ENCODE data around the gene PTH. TPM values are rescaled to one million over a fixed set of nuclear protein-coding genes. Genes with fewer than 3 reads are reported as not detected.
A peak's percentile ranks its signal among the peaks of the same experiment; 100 is the strongest.

PTH gene
- total and polyA plus RNA-seq, 9 of the 15 experiments (the other 6 are each of a cell fraction or from before 2014, with no cell fraction given) = not detected

DNA sequence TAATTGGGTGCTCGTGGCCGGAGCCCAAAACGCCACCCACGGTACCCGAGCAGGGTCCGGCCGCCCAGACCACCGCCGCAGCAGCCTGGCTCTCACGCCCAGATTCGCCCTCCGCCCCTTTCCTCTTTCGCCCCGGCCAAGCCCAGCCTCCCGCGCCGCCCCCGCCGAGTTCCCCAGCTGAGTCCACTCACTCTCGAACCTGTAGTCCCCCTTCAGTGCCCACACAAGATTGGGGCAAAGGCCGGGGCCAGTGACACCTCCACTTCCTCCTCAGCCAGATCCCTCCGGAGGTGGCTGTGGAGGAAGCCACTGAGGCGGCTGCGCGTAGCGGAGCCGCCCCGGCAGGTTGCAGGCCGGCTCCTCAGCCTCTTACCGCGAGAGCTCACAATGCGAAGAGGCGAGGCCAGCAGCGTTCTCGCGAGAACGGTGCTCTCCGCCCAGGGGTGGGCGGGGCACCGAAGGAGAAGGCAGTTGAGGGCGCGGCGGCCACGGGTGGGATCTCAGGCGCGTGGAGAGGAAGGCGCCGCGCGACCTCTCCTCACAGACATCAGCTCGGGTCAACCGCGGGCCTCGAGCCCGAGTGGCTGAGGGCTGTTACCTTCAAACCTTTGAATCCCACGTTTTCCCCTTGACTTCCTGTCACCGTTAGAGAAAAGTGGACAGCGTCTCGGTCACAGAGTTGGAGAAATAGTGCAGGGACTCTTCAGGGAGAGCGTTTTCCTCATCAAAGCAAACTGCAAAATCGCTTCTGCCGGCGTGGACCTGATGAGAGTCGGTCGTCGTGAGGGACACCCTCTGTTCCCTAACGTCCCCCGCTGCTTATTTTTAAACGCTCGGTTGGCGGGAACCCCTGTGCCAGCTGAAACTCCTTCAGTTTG is 32.7 kb downstream of the PTH start, which contains the start of gene BTBD10 (continued):
- TF ChIP-seq, protein P1, sequence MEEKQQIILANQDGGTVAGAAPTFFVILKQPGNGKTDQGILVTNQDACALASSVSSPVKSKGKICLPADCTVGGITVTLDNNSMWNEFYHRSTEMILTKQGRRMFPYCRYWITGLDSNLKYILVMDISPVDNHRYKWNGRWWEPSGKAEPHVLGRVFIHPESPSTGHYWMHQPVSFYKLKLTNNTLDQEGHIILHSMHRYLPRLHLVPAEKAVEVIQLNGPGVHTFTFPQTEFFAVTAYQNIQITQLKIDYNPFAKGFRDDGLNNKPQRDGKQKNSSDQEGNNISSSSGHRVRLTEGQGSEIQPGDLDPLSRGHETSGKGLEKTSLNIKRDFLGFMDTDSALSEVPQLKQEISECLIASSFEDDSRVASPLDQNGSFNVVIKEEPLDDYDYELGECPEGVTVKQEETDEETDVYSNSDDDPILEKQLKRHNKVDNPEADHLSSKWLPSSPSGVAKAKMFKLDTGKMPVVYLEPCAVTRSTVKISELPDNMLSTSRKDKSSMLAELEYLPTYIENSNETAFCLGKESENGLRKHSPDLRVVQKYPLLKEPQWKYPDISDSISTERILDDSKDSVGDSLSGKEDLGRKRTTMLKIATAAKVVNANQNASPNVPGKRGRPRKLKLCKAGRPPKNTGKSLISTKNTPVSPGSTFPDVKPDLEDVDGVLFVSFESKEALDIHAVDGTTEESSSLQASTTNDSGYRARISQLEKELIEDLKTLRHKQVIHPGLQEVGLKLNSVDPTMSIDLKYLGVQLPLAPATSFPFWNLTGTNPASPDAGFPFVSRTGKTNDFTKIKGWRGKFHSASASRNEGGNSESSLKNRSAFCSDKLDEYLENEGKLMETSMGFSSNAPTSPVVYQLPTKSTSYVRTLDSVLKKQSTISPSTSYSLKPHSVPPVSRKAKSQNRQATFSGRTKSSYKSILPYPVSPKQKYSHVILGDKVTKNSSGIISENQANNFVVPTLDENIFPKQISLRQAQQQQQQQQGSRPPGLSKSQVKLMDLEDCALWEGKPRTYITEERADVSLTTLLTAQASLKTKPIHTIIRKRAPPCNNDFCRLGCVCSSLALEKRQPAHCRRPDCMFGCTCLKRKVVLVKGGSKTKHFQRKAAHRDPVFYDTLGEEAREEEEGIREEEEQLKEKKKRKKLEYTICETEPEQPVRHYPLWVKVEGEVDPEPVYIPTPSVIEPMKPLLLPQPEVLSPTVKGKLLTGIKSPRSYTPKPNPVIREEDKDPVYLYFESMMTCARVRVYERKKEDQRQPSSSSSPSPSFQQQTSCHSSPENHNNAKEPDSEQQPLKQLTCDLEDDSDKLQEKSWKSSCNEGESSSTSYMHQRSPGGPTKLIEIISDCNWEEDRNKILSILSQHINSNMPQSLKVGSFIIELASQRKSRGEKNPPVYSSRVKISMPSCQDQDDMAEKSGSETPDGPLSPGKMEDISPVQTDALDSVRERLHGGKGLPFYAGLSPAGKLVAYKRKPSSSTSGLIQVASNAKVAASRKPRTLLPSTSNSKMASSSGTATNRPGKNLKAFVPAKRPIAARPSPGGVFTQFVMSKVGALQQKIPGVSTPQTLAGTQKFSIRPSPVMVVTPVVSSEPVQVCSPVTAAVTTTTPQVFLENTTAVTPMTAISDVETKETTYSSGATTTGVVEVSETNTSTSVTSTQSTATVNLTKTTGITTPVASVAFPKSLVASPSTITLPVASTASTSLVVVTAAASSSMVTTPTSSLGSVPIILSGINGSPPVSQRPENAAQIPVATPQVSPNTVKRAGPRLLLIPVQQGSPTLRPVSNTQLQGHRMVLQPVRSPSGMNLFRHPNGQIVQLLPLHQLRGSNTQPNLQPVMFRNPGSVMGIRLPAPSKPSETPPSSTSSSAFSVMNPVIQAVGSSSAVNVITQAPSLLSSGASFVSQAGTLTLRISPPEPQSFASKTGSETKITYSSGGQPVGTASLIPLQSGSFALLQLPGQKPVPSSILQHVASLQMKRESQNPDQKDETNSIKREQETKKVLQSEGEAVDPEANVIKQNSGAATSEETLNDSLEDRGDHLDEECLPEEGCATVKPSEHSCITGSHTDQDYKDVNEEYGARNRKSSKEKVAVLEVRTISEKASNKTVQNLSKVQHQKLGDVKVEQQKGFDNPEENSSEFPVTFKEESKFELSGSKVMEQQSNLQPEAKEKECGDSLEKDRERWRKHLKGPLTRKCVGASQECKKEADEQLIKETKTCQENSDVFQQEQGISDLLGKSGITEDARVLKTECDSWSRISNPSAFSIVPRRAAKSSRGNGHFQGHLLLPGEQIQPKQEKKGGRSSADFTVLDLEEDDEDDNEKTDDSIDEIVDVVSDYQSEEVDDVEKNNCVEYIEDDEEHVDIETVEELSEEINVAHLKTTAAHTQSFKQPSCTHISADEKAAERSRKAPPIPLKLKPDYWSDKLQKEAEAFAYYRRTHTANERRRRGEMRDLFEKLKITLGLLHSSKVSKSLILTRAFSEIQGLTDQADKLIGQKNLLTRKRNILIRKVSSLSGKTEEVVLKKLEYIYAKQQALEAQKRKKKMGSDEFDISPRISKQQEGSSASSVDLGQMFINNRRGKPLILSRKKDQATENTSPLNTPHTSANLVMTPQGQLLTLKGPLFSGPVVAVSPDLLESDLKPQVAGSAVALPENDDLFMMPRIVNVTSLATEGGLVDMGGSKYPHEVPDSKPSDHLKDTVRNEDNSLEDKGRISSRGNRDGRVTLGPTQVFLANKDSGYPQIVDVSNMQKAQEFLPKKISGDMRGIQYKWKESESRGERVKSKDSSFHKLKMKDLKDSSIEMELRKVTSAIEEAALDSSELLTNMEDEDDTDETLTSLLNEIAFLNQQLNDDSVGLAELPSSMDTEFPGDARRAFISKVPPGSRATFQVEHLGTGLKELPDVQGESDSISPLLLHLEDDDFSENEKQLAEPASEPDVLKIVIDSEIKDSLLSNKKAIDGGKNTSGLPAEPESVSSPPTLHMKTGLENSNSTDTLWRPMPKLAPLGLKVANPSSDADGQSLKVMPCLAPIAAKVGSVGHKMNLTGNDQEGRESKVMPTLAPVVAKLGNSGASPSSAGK (IDR thresholded peaks at IDR 0.05) = peak; percentile 93
- no peak for TF ChIP-seq SAP30 (IDR thresholded peaks at IDR 0.05; ENCODE audit: borderline replicate concordance, insufficient read depth, low read depth, low read length, poor library complexity, severe bottlenecking)
- TF ChIP-seq CHD4 (IDR thresholded peaks at IDR 0.05; ENCODE audit: insufficient read depth, insufficient replicate concordance, low read depth, low read length, poor library complexity, severe bottlenecking) = no peak
- no peak for TF ChIP-seq ZEB2 (IDR thresholded peaks at IDR 0.05)
- TF ChIP-seq CCAR2 (IDR thresholded peaks at IDR 0.05; ENCODE audit: low read depth, low read length) = no peak
- TF ChIP-seq SREBF2 (CRISPR knock-in tag; IDR thresholded peaks at IDR 0.05) = 0 out of 2 replicates have a peak, but pooled peaks have one; percentile 53
- TF ChIP-seq, protein P2, sequence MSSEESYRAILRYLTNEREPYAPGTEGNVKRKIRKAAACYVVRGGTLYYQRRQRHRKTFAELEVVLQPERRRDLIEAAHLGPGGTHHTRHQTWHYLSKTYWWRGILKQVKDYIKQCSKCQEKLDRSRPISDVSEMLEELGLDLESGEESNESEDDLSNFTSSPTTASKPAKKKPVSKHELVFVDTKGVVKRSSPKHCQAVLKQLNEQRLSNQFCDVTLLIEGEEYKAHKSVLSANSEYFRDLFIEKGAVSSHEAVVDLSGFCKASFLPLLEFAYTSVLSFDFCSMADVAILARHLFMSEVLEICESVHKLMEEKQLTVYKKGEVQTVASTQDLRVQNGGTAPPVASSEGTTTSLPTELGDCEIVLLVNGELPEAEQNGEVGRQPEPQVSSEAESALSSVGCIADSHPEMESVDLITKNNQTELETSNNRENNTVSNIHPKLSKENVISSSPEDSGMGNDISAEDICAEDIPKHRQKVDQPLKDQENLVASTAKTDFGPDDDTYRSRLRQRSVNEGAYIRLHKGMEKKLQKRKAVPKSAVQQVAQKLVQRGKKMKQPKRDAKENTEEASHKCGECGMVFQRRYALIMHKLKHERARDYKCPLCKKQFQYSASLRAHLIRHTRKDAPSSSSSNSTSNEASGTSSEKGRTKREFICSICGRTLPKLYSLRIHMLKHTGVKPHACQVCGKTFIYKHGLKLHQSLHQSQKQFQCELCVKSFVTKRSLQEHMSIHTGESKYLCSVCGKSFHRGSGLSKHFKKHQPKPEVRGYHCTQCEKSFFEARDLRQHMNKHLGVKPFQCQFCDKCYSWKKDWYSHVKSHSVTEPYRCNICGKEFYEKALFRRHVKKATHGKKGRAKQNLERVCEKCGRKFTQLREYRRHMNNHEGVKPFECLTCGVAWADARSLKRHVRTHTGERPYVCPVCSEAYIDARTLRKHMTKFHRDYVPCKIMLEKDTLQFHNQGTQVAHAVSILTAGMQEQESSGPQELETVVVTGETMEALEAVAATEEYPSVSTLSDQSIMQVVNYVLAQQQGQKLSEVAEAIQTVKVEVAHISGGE (CRISPR knock-in tag; IDR thresholded peaks at IDR 0.05) = no peak; a peak in 1 of 6 replicates
- TF ChIP-seq ZNF324 (CRISPR knock-in tag; IDR thresholded peaks at IDR 0.05) = no peak
- TF ChIP-seq ZC3H11A (IDR thresholded peaks at IDR 0.05; ENCODE audit: low read depth, low read length) = no peak
- TF ChIP-seq TAF7 (tag; IDR thresholded peaks at IDR 0.05) = 0 out of 2 replicates have a peak, but pooled peaks have one; percentile 30
- no peak for TF ChIP-seq FIP1L1 (IDR thresholded peaks at IDR 0.05; ENCODE audit: low read depth, low read length, poor library complexity, severe bottlenecking)

All from K562 (cell line).